Esophagus muscularis mucosa (tissue), 4 donors: Measurements from ENCODE around the gene PCDHA4.

Experiments used
- CTCF ChIP-seq, 3 experiments: fragments of 200-600 bp in 2 of 3; fragments of 450-650 bp in 1 of 3; sonication (generic) in 2 of 3; IDR thresholded peaks; one replicate each; pipeline ENCODE4 v1.5.1; 2017 to 2019; ENCODE audit warnings: antibody characterized with exemption in 3 of 3, mild to moderate bottlenecking in 2 of 3, moderate library complexity in 1 of 3
- EP300 ChIP-seq: sonication (generic); formaldehyde crosslinking; IDR thresholded peaks from one replicate; pipeline ENCODE4 v1.6.1; 2017; ENCODE audit warnings: antibody characterized with exemption
- POLR2A ChIP-seq: fragments of 450-650 bp; IDR thresholded peaks from one replicate; pipeline ENCODE4 v1.6.1; 2017; ENCODE audit warnings: antibody characterized with exemption, moderate library complexity, mild to moderate bottlenecking, low read depth
- POLR2AphosphoS5 ChIP-seq, 2 donors: sonication (generic); formaldehyde crosslinking; IDR thresholded peaks; one replicate each; pipeline ENCODE4 v1.6.1; 2017; ENCODE audit warnings: antibody characterized with exemption in 2 of 2

DNA sequence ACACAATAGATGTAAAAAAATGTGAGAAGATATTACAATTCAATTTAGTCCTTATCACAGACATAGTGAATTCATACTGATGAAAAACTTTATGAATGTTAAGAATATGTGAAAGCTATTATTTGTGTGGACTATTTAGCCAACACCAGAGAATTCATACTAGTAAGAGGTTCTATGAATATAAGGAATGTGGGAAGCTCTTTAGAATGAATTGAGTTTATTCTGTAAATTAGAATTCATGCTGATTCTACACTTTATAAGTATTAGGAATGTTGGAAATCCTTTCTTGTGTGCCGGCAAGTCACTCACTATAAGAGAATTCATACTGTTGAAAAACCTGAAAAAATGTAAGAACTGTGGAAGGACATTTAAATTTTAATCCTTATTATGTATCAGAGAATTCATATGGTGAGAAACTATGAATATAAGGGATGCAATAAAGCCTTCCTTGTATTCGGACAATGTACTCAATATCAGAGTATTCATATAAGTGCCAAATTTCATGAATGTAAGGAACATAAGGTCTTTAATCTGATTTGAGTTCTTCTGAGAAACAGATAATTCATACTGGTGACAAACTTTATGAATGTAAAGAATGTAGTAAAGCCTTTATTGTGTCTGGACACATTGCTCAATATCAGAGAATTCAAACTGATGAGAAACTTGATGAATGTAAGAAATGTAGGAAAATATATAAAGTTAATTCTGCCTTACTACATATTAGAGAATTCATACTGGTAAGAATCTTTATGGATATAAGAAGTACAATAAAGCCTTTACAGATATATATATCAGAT lies 42.5 kb upstream of the PCDHA4 start:
- TF ChIP-seq CTCF (IDR thresholded peaks at IDR 0.05) = no peak
- TF ChIP-seq POLR2A = no peak
- no peak for TF ChIP-seq POLR2AphosphoS5 (IDR thresholded peaks at IDR 0.05)
- TF ChIP-seq EP300 = no peak
